Astrocyte (in vitro differentiated cells and primary cell): ENCODE measurements around the gene PCDH7.

Experiments used
- CTCF ChIP-seq: IDR thresholded peaks from 2 replicates; pipeline ENCODE4 v1.5.1; 2011; ENCODE audit warnings: low read depth, mild to moderate bottlenecking, inconsistent platforms, low read length, moderate library complexity; ENCODE audit not compliant: insufficient read depth
- EZH2 ChIP-seq: IDR thresholded peaks from 2 replicates; pipeline ENCODE4 v1.6.1; 2012; ENCODE audit warnings: mild to moderate bottlenecking, low read length, inconsistent platforms; ENCODE audit not compliant: insufficient read depth

- TF ChIP-seq CTCF (no peak), EZH2 (no peak)
Observed at GRCh38 chr4:30770812-30771211, 50.6 kb downstream of the PCDH7 start.
